Esophagus muscularis mucosa (tissue), 4 donors: ENCODE data around the gene TSPAN16. TPM values are rescaled to one million over a fixed set of nuclear protein-coding genes. Genes with fewer than 3 reads are reported as not detected.

Experiments used
- DNase-seq: peaks from one replicate; pipeline ENCODE4 v3.0.0-alpha.2; 2017; ENCODE audit errors: extremely low spot score
- H3K27ac ChIP-seq, 4 donors: fragments of 200-600 bp; sonication (generic); replicated peaks in 1 of 4; 1 replicate in 3 of 4; 2 replicates in 1 of 4; pipeline ENCODE4 v1.5.1; 2016 to 2019; ENCODE audit warnings: mild to moderate bottlenecking in 1 of 4
- H3K27me3 ChIP-seq, 4 donors: fragments of 200-600 bp; sonication (generic); one replicate each; pipeline versions ENCODE4 v1.5.1 to v1.6.0; 2016 to 2019
- H3K36me3 ChIP-seq, 4 donors: fragments of 200-600 bp; sonication (generic); one replicate each; pipeline ENCODE4 v1.5.1; 2016 to 2019
- H3K4me1 ChIP-seq, 4 donors: fragments of 200-600 bp; sonication (generic); one replicate each; pipeline ENCODE4 v1.5.1; 2016 to 2019
- H3K4me3 ChIP-seq, 4 donors: fragments of 200-600 bp; sonication (generic); 1 replicate in 2 of 4; 2 replicates in 2 of 4; pipeline ENCODE4 v1.5.1; 2016 to 2019; ENCODE audit warnings: mild to moderate bottlenecking in 4 of 4, moderate library complexity in 1 of 4
- H3K9me3 ChIP-seq, 4 donors: fragments of 200-600 bp; sonication (generic); 1 replicate in 3 of 4; 2 replicates in 1 of 4; pipeline ENCODE4 v1.5.1; 2016 to 2019
- EP300 ChIP-seq: sonication (generic); formaldehyde crosslinking; IDR thresholded peaks from one replicate; pipeline ENCODE4 v1.6.1; 2017; ENCODE audit warnings: antibody characterized with exemption
- POLR2A ChIP-seq: fragments of 450-650 bp; IDR thresholded peaks from one replicate; pipeline ENCODE4 v1.6.1; 2017; ENCODE audit warnings: antibody characterized with exemption, moderate library complexity, mild to moderate bottlenecking, low read depth
- POLR2AphosphoS5 ChIP-seq, 2 donors: sonication (generic); formaldehyde crosslinking; IDR thresholded peaks; one replicate each; pipeline ENCODE4 v1.6.1; 2017; ENCODE audit warnings: antibody characterized with exemption in 2 of 2
- WGBS: methylation state at CpG from one replicate; pipeline ENCODE4 v1.1.5; 2018; 5-methylcytosine and 5-hydroxymethylcytosine counted together
- intact Hi-C: fragments of 100-400 bp; cut with DNase I; formaldehyde crosslinking; loops from one replicate; pipeline ENCODE4 v1.15.1; 2023
- total RNA-seq, 4 donors: library from RNA; depleted of rRNA; stranded (reverse); fragments of >200 nt; gene quantifications; one replicate each; pipeline versions ENCODE4 v1.1.0 to v1.2.1, GENCODE V29; 2016
- TF ChIP-seq, protein P1 (sequence below), 3 experiments: fragments of 200-600 bp in 2 of 3; fragments of 450-650 bp in 1 of 3; sonication (generic) in 2 of 3; IDR thresholded peaks; one replicate each; pipeline ENCODE4 v1.5.1; 2017 to 2019; ENCODE audit warnings: antibody characterized with exemption in 3 of 3, mild to moderate bottlenecking in 2 of 3, moderate library complexity in 1 of 3

Gene TSPAN16
- total RNA-seq, 4 donors from 2014 or later = not detected

DNA sequence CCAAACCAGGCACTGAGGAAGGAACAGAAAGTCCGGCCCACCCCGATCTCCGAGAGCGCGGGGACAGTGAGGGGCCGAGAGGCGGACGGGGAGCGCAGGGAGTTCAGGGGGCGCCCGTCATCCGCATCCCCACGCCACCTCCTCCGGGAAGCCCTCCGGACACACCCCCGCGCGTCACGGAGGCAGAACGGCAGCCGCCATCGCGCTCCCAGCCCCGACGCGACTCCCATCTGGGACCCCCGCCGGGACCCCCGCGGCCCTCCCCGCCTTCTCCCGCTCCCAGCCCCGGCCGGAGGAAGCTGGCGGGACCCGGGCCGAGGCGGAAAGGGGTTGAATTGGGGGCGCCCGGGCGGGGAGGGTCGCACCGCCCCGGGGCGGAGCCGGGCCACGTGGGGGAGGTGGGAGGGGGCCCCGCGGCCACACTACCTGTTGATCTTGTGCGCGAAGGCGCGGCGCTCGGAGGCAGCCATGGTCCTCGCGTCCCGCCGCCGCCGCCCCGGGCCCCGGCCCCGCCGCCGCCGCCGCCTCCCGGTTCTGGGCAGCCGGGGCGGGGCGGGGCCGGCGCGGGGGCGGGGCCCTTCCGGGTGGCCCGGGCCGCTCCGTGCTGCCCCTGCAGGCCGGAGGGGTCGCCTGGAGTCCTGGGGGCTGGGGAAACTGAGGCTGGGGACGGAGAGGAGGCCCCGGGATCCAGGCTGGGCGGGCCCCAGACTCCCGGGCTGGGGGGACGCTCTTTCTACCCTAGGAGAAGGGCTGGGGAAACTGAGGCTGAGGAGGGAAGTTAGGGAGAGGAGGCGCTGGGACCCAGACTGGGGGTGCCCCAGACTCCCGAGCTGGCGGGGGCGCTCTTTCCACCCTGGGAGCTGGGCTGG lies 33.8 kb upstream of the TSPAN16 start, which contains the start of gene DOCK6:
Gene DOCK6, minus strand, starts transcription at position 554 of the 869 bp plus-strand sequence. Its CDS starts 84 bp downstream, at position 470.
- 5% methylated on average over 9 of the region's 91 CpGs for WGBS
- no peak for DNase-seq

DNA sequence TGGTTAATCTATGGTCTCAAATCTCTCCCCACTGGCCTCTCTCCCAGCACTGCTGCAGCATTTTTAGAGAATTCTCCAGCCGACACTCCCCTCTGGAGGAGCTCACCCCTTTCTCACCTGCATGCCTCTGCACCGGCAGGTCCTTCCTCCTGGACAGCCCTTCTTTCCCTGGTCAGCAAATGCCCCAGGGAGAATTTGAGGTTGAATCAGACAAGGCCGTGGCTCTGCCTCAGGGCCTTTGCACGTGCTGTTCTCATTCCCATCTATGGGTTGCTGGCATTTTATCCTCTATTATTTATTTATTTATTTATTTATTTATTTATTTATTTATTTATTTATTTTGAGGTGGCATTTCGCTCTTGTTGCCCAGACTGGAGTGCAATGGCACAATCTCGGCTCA lies 32.2 kb upstream of the TSPAN16 start:
- no peak for DNase-seq
- Histone ChIP-seq H3K27ac (peak overlapping the region in 2 of 4 donors; percentile 33 to 40), H3K4me1 (peaks cover 22 to 40% (median 33%) of the 10 kb centered on the region in 4 donors), H3K4me3 (no peak overlapping the region), H3K9me3 (no peaks in the 10 kb centered on the region), H3K36me3 (no peaks in the 10 kb centered on the region), H3K27me3 (no peaks in the 10 kb centered on the region)
- WGBS = 95% methylated on average over 6 of the region's 6 CpGs
- TF ChIP-seq EP300 (no peak), POLR2A (no peak), POLR2AphosphoS5 (IDR thresholded peaks at IDR 0.05) (no peak)
- TF ChIP-seq, protein P1, sequence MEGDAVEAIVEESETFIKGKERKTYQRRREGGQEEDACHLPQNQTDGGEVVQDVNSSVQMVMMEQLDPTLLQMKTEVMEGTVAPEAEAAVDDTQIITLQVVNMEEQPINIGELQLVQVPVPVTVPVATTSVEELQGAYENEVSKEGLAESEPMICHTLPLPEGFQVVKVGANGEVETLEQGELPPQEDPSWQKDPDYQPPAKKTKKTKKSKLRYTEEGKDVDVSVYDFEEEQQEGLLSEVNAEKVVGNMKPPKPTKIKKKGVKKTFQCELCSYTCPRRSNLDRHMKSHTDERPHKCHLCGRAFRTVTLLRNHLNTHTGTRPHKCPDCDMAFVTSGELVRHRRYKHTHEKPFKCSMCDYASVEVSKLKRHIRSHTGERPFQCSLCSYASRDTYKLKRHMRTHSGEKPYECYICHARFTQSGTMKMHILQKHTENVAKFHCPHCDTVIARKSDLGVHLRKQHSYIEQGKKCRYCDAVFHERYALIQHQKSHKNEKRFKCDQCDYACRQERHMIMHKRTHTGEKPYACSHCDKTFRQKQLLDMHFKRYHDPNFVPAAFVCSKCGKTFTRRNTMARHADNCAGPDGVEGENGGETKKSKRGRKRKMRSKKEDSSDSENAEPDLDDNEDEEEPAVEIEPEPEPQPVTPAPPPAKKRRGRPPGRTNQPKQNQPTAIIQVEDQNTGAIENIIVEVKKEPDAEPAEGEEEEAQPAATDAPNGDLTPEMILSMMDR (IDR thresholded peaks at IDR 0.05) = no peak
- intact Hi-C loops = no loop called here

More for the DNA sequence above, 33.8 kb upstream of the TSPAN16 start, which contains the start of gene DOCK6:
- H3K36me3 ChIP-seq = no peaks in the 10 kb centered on the region
- H3K27me3 ChIP-seq = no peaks in the 10 kb centered on the region
- TF ChIP-seq EP300 (no peak), POLR2AphosphoS5 (IDR thresholded peaks at IDR 0.05) (peak in 1 of 2 donors; percentile 27)
- TF ChIP-seq, protein P1 (IDR thresholded peaks at IDR 0.05) = peak; percentile 37 to 51 (median 46)
- intact Hi-C loops = no loop called here
- peaks cover 12 to 27% (median 24%) of the 10 kb centered on the region in 4 donors for H3K4me1 ChIP-seq
- peak within 1 kb of the TSS; percentile 87 to 90 (median 88) for H3K27ac ChIP-seq
- no peaks in the 10 kb centered on the region for H3K9me3 ChIP-seq
- peak within 1 kb of the TSS; percentile 92 to 99 (median 98) for H3K4me3 ChIP-seq

DNA sequence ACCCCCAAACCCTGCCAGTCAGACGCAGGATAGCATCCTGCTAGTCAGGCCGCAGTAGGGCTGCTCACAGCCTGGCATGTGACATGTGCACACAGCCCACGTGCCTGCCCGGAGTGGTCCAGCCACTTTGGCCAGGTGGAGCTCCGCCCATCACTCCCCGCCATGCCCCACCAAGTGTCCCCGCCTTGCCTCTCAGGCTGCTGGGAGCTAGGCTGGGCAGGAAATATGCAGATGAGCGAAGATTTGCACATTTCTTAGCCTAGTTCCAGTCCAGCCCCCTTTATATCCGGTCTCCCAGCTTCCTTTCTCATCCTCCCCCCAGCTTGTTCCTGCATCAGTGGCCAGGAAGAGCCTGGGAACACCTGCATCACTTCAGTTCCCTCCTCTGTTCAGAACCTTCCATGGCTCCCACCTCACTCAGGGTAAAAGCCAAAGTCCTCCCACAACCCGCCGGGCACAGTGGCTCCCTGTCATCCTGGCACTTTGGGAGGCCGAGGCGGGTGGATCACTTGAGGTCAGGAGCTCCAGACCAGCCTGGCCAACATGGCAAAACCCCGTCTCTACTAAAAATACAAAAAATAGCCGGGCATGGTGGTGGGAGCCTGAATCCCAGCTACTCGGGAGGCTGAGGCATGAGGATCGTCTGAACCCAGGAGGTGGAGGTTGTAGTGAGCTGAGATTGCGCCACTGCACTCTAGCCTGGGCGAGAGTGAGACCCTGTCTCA lies 31.3 kb upstream of the TSPAN16 start:
- no peak for DNase-seq
- peak; percentile 42 to 78 for TF ChIP-seq POLR2AphosphoS5 (IDR thresholded peaks at IDR 0.05)
- no peak for TF ChIP-seq POLR2A
- TF ChIP-seq, protein P1 (IDR thresholded peaks at IDR 0.05) = no peak
- no peak for TF ChIP-seq EP300
- Histone ChIP-seq H3K27me3 (no peaks in the 10 kb centered on the region), H3K27ac (peak overlapping the region; percentile 33 to 52 (median 39)), H3K9me3 (no peaks in the 10 kb centered on the region), H3K4me3 (no peak overlapping the region), H3K36me3 (no peaks in the 10 kb centered on the region), H3K4me1 (peaks cover 28 to 49% (median 41%) of the 10 kb centered on the region in 4 donors)
- intact Hi-C loops = no loop called here
- WGBS = 88% methylated on average over 19 of the region's 19 CpGs

DNA sequence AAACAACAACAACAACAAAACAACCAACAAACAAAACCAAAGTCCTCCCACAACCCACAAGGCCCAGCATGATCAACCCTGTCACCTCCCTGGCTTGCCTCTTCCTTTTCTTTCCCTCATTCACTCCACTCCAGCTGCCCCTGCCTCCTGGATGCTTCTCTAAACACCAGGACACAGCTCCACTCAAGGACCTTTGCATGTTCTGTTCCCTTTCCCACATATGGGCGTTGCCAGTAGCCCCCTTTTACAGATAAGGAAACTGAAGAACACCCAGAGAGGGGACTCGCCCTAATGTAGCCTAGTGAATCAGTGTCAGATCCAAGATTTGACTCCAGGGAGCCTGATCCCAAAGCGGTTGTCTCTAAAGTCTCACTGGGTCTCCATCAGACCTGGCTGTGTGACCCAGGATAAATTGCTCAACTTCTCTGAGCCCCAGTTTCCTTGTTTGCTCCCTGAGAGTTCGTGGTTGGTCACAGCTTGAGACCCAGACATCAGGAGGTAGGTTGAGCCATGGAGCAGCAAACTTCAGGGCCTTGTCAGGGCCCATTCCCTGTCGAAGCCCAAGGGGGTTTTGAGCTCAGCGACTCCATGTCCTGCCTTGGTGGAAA lies 30.7 kb upstream of the TSPAN16 start:
- Histone ChIP-seq H3K36me3 (no peaks in the 10 kb centered on the region), H3K4me1 (peaks cover 32 to 53% (median 46%) of the 10 kb centered on the region in 4 donors), H3K27ac (peak overlapping the region; percentile 33 to 52 (median 39)), H3K9me3 (no peaks in the 10 kb centered on the region), H3K4me3 (no peak overlapping the region), H3K27me3 (no peaks in the 10 kb centered on the region)
- intact Hi-C loops = no loop called here
- 99% methylated on average over 6 of the region's 6 CpGs for WGBS
- no peak for DNase-seq
- TF ChIP-seq EP300 (no peak), POLR2AphosphoS5 (IDR thresholded peaks at IDR 0.05) (no peak), POLR2A (no peak)
- TF ChIP-seq, protein P1 (IDR thresholded peaks at IDR 0.05) = no peak
